Measurements from ENCODE around the gene PRR15L. TPM values are rescaled to one million over a fixed set of nuclear protein-coding genes. Genes with fewer than 3 reads are reported as not detected.
"Not testable (repeated sequence)": the region's sequence is repeated elsewhere in the genome, so short reads cannot be mapped to it uniquely, and the experiment has no call there.

Gene PRR15L, protein sequence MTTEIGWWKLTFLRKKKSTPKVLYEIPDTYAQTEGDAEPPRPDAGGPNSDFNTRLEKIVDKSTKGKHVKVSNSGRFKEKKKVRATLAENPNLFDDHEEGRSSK
- polyA plus RNA-seq (ENCODE audit: insufficient read length in 4 of 4) = 10 to 100 TPM; 15.8 to 26.7 (median 23.0) TPM

DNA sequence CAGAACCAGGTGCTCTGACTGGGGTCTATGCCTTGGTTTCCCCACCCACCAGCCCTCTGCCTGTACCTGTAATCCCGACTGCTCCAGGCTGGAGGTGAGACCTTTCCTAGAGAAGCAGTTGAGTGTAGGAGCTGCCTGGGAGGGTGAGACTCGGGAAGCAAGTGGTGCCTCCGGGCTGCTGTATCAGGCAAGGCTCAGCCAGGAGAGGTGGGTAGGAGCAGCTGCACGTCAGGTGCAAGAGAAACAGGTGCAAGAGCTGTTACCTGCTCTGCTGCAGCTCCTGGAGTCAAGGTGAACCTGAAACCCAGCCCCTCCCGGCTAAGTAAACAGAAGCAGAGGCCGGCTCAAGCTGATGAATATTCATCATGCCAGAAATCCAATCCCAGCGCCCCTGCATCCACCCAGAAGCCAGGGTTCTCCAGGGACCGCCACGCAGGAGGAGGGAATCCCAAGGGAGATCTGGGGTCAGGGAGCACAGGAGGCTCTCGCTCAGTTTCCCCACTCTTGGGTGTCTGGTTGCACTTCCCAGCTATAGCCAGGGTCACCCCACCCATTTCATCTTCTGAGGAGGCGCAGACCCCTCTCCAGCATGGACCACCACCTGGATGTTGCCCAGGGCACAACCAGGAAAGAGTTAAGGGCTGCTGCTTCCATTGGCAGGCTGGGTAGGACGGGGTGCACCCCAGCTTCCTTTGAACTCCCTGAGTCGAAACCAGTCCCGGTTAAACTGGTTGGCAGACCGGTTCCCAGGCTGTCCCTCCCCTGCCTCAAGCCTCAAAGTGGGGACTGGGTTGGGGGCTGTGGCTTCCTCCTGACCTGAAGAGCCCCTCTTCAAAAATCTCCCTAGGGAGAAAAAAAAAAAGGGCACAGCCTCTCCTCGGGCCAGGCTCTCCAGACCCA lies at the start of gene PRR15L:
Gene PRR15L (minus strand): TSS at position 293 of the 900 bp plus-strand sequence. CDS start 4,649 bp downstream, outside the sequence.
- no peak for DNase-seq (ENCODE audit: low read depth in 4 of 4, low spot score in 2 of 4)

GRCh38 chr17:48006936-48007709 lies 49.4 kb upstream of the PRR15L start:
- DNase-seq (ENCODE audit: low read depth in 4 of 4, low spot score in 2 of 4) = no peak

DNA sequence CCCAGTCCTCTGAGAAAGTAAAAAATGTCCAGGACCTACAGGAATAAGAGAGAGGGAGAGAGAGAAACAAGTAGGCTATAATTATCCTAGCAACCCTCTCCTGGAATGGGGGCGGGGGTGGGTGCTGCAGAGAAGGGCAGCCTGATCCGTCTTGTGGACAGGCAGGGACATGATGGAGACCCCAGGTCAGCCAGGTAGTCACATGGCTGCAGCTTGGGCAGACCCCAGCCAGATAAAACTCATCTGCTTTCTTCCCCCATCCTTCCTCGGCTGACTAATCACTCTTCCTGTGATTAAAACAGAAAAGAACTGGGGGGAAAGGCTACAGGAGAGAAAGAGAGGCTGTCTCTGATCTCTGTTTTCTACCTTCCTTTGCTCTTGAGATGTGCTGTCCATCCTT lies 47.3 kb upstream of the PRR15L start:
- DNase-seq (ENCODE audit: low read depth in 4 of 4, low spot score in 2 of 4) = no peak

- no peak for DNase-seq (ENCODE audit: low read depth in 4 of 4, low spot score in 2 of 4)
Observed at GRCh38 chr17:48003417-48004151, 45.9 kb upstream of the PRR15L start.

DNA sequence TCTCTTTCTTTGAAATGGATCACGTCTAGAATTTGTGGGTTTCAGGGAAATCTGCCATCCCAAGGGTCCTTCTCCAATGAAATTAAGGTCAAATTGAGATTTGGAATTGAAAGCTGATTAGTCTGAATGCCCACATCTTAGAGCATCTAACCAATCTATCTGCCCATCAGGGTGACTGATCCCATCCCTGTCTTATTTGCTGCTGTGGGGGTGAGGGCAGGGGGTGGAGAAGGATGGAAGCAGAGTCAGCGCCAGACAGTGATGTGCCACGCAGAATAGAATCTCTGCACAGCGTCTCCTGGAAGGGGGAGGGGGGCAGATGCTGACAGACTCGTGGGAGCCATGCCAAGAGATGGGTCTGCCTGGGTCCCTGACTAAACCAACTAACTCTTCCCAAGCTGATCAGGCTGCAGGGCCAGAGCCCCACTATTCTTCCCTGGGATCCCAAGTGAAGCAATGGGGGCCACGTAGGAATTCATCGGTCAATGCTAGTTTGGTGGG lies 45.3 kb upstream of the PRR15L start:
- DNase-seq (ENCODE audit: low read depth in 4 of 4, low spot score in 2 of 4) = no peak

- DNase-seq (ENCODE audit: low read depth in 4 of 4, low spot score in 2 of 4) = no peak
Observed at GRCh38 chr17:48002266-48002915, 44.7 kb upstream of the PRR15L start.

DNA sequence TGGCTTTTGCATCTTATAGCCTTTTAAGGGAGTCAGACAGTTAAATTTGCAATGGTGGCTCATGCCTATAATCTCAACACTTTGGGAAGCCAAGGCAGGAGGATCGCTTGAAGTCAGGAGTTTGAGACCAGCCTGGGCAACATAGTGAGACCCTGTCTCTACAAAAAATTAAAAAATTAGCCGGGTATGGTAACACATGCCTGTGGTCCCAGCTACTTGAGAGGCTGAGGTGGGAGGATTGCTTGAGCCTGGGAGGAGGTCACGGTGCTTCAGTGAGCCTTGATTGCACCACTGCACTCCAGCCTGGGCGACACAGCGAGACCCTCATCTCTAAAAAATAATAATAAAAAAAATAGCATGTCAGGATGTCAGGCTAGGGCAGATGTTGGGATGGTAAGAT lies 44.0 kb upstream of the PRR15L start:
- DNase-seq (ENCODE audit: low read depth in 4 of 4, low spot score in 2 of 4) = not testable (repeated sequence)

DNA sequence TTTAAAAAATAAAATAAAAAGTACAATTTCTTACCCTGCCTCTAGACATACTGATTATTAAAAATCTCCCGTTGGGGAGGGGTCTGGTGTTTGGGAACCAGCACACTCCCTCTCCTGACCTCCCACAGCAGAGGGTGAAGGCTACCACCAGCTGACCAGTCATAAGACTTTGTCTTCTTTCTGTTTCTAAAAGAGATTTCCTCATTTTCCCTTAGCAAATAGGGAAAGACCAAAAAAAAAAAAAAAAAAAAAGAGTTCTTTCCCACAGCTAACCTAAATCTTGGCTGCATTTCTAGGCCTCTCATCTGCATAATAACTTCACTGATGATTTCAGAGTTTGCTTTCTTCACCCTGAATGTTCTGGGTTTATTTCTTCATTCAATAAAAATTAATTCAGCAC lies 43.5 kb upstream of the PRR15L start:
- DNase-seq (ENCODE audit: low read depth in 4 of 4, low spot score in 2 of 4) = no peak

- DNase-seq (ENCODE audit: low read depth in 4 of 4, low spot score in 2 of 4) = no peak
Observed at GRCh38 chr17:47999582-47999981, 41.9 kb upstream of the PRR15L start.

- no peak for DNase-seq (ENCODE audit: low read depth in 4 of 4, low spot score in 2 of 4)
Observed at GRCh38 chr17:47998044-47998443, 40.4 kb upstream of the PRR15L start.

GRCh38 chr17:47997586-47997985 lies 39.9 kb upstream of the PRR15L start:
- no peak for DNase-seq (ENCODE audit: low read depth in 4 of 4, low spot score in 2 of 4)

GRCh38 chr17:47996201-47996600 lies 38.5 kb upstream of the PRR15L start:
- no peak for DNase-seq (ENCODE audit: low read depth in 4 of 4, low spot score in 2 of 4)

GRCh38 chr17:47995241-47995935 lies 37.7 kb upstream of the PRR15L start:
- no peak for DNase-seq (ENCODE audit: low read depth in 4 of 4, low spot score in 2 of 4)

GRCh38 chr17:47994724-47995123 lies 37.0 kb upstream of the PRR15L start:
- DNase-seq (ENCODE audit: low read depth in 4 of 4, low spot score in 2 of 4) = no peak

- no peak for DNase-seq (ENCODE audit: low read depth in 4 of 4, low spot score in 2 of 4)
Observed at GRCh38 chr17:47993964-47994363, 36.3 kb upstream of the PRR15L start.

DNA sequence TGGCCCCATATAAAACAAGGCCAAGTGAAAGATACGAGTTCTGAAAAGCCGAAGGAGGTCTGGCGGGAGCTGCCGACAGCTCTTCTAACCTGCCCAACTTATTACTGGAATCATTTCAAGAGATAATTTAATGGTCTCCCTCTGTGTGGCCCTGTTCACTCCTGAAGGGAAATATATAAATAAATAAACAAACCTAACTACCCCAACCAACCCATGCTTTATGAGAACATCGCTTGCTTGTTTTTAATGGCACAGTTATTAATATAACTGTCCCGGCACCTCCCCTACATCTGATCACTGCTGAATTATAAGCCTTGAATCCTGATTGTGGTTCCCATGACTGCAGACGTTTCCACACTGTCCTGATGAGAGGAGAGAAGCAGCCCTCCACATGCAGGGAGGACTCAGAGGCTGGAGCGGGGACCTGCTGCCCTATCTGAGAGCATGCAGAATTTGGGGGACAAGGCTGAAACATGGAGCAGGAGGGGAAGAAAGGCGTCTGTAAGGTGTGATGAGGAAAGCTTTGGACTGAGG lies 35.4 kb upstream of the PRR15L start:
- no peak for DNase-seq (ENCODE audit: low read depth in 4 of 4, low spot score in 2 of 4)

DNA sequence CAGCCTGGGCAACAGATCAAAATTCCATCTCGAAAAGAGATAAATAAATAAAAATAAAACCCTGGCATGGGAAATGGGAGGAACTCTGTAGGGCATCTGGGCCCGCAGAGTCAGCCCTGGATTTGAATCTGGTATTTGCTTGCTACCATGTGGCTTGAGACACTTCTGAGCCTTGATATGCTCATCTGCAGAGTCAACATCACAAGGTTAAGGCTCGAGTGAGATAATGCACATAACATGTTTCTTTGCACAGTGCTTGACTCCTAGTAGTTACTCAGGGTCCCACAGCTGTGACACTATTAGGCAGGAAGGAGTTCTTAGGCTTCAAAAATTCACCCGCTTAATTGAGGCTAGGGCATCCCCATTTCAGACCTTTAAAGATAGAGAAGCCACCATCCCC lies 34.5 kb upstream of the PRR15L start:
- no peak for DNase-seq (ENCODE audit: low read depth in 4 of 4, low spot score in 2 of 4)

- no peak for DNase-seq (ENCODE audit: low read depth in 4 of 4, low spot score in 2 of 4)
Observed at GRCh38 chr17:47990962-47991731, 33.5 kb upstream of the PRR15L start.
